Measurements from ENCODE around the gene TBL1X.
A peak's percentile ranks its signal among the peaks of the same experiment; 100 is the strongest.

TBL1X gene

GRCh38 chrX:9595174-9595573 is 130.3 kb downstream of the TBL1X start:
- DNase-seq, result no peak

DNA sequence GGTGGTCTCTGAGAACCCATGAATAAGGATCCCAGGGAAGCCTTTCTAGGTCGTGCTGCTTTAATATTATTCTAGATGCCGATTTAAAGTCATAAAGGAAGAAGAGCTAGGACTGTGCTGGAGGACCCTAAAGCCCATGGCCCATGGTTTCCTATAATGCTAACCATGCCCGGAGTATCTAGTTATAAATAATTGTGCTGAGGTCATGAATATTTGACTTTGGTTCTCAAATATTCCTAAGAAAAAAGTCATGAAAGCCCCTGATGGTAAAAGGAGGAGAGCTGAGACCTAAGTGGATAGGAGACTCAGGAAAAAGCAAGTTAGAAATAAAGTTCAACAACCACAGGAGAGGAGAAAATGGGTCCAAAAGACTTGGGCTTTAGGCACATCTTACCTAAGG is 132.0 kb downstream of the TBL1X start:
- no peak for DNase-seq

- DNase-seq, result no peak
These were observed 132.6 kb downstream of the TBL1X start for GRCh38 chrX:9597361-9598035.

DNA sequence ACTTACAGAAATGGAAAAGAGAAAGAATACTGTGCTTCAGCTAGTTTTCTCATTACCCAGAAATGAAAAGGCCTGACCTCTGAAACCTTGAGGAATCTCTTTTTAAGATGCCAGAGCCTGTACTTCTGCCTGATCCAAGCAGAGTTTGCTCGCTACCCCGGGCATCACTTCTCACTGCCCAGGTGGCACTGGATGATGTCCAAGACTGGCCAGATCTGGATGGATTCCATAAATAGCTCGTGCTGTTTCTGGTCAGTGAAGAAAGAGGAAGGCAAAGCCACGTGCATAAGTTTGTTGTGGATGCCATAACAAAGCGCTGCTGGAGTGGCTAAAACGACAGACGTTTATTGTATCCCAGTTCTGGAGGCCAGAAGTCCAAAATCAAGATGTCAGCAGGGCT is 133.5 kb downstream of the TBL1X start:
- no peak for DNase-seq

DNA sequence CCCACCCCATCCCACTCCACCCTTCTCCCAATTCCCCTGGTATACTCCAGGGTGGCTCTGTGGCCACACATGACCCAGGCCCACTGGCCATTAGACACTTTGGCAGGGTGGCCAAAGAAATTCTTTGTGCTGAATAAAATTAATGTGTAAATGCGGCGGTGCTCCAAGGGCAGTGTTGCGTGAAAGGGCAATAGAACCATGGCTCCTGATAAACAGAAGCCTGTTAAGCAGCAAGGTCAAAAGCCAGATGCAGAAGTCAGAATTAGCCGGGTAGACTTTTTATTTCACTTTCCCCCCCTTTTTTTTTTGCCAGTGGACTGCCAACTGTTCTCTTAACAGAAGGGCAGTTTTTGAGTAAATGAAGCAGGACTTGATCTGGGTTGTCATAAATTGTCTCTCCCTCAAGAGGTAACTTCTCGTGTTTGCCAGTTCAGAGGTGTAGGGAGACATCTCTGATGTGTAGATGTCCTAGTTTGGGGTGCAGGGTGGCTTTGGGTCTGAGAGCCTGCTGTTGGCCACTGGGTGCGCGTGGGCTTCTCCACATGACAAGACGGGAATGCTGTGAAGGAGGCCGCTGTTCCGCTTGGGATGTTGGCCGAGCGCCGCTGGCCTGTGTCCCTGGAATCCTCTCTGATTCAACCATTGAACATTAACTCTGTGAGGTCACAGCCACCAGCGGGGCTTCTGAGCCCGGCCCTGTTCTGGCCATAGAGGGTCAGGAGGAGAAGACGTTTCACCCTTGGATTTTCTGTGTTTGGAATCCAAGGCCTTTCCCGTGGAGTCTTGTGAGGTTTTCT is 139.5 kb downstream of the TBL1X start:
- no peak for DNase-seq

DNA sequence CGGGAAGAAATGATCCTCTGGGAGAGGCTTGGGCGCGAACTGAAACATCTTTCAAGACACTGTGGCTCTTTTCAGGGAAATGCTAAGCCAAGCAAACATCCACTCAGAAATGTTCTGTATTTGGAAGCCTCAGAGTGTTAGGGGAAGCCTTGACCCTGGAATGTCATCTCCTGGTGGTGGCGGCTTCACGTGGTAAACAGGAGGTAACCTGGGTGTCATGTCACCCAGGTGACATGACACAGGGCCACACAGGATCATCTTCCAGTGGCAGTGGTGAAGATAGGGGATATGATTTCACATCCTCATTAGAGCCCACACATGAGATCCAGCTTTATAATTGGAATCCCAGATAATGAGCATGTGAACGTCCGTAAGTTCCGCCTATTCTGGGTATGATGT is 140.0 kb downstream of the TBL1X start:
- no peak for DNase-seq

- DNase-seq, result no peak
These were observed 140.6 kb downstream of the TBL1X start for GRCh38 chrX:9605484-9605883.

GRCh38 chrX:9606971-9607370 is 142.1 kb downstream of the TBL1X start:
- no peak for DNase-seq

GRCh38 chrX:9609499-9609898 is 144.6 kb downstream of the TBL1X start:
- peak; percentile 20 for DNase-seq

DNA sequence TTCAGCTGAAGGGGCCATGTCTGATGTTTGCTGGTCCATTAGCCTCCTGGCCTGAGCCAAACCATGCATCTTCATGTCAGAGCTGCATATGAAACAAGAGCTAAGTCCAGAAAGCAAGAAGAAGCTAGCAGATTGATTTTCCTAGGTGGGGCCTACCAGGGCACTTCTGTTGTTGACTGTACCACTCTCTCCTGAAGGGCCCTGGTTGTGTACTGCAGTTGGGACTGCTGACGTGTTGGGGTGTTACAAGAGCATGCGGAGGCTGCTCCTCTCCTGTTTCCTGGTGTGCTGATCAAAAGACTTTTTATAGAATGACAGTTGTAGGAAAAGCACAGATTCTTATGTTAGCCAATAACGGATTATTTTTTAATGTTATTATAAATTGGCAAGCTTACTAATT is 145.1 kb downstream of the TBL1X start:
- DNase-seq, result no peak

DNA sequence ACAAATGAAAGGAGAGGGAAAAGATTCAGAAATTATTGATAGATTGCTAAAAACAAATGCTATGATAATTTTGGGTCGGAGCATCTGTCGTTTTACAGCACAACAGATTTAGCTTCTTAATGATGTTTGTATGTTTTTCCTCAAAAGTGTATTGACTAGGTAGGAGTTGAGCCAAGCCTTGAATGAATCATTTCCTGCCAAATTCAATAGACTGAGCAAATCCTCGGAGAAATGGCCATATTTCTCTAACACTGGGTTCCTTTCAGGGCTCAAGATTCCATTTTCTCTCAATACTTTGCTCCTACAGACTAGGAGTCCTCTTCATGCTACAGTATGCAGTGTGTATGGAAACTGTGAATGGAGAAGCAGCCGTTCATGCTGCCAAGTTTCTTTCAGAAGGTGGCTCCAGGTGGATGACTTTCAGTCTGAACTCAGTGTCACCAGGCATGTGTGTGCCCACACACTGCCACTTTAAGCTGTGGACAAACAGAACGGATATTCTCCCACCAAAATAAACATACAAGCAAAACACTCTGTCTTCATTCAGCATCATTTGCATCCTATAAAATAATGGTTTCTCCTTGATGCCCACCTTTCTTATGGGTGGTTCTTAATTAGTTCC is 146.0 kb downstream of the TBL1X start:
- peak; percentile 20 for DNase-seq

DNA sequence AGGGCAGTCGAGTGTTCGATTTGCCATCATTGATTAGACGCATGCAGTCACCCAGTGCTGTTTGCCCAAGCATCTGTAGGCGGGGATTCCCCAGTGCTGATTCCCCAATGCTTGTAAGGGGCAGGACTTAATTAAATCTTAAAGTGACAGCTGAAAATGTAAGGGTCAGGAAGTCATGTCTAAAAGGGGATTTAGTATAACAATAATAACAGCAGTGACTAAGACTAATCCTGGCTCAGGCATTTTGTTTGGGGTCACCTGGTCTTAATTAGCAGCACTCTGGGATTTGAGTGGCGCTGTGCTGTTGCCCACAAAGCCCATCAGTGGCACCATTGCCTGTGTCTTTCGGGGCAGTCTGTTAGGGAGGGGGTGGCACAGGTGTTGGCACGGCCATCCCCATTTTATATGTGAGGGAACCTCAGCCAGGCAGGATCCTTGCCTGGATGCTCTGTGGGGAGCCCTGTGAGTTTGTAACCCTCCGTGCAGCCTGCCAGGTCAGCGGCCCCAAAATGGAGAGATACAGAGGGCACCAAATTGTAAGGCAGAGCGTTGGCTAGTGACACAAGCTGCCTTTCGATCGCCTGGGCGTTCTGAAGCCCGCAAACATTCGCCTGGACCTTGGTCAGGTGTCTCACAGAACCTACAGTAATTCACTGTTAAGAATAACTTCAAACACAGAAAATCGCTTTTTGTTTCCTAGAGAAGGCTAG is 146.7 kb downstream of the TBL1X start:
- peak; percentile 58 for DNase-seq

GRCh38 chrX:9612146-9612505 is 147.3 kb downstream of the TBL1X start:
- DNase-seq, result peak; percentile 35

GRCh38 chrX:9614016-9614415 is 149.2 kb downstream of the TBL1X start:
- DNase-seq, result no peak

DNA sequence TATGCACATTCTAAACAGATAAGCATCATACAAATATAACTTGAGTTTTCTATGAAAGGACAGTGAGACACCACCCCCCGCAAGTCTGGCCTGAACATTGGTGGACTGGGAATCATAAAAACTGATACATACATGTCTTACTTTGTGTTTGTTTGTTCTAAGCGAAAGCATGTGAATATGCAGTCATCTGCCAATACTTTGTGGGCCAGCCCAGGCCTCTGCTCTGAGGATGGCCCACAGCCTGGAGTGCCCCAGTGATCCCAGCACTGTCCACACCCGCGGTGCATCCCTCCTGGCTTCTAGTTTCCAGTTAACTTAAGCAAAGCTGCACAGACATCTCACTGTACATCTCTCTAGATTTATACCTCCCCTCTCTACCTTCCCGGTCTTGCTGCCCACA is 154.3 kb downstream of the TBL1X start:
- no peak for DNase-seq

- DNase-seq, result no peak
These were observed 154.7 kb downstream of the TBL1X start for GRCh38 chrX:9619581-9619980.

DNA sequence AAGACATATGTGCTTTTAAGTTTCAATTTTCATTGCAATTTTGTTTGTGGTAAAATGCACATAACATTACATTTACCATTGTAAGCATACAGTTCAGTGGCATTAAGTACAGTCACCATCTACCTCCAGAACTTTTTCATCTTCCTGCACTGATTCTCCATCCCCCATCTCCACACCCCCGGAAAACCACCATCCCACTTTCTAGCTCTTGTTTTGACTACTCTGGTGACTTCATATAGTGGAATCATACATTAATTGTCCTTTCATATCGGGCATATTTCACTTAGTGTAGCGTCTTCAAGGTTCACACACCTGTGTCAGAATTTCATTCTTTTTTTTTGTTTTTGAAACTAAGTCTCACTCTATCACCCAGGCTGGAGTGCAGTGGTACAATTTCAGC is 157.3 kb downstream of the TBL1X start:
- no peak for DNase-seq

GRCh38 chrX:9626379-9626778 is 161.5 kb downstream of the TBL1X start:
- peak; percentile 47 for DNase-seq

DNA sequence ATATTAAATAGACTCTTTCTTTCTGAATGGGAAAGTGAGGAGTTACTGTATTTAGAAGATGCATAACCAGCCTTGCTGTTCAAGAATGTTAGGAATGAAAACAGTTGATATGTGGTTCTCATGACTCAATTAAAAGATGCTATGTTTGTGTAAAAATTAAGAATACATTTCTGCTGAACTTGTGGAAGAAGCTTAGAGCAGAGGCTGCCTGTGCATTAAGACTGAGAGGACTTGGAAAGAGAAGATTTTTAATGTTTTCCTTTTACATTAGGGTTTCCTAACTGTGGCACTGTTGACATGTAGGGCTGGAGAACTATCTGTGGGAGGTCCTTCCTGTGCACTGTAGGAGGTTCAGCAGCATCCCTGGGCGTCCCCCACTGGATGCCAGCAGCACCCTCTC is 163.1 kb downstream of the TBL1X start:
- no peak for DNase-seq

- DNase-seq, result no peak
These were observed 164.1 kb downstream of the TBL1X start for GRCh38 chrX:9628779-9629493.

DNA sequence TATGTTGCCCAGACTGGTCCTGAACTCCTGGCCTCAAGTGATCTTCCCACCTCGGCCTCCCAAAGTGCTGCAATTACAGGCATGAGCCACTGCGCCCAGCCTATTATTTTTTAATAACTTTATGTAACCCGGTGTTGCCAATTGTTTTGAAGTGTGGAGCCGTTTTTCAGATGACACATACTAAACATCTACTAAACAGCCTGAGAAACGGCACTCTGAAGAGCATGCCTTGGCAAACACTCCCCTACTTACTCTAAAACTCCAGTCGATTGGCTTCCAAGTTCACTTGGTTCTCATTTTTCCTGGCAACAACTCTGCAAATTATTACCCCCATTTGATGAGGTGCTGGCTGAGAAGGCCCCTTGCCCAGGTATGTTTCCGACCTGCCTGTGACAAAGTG is 169.7 kb downstream of the TBL1X start:
- DNase-seq, result no peak

DNA sequence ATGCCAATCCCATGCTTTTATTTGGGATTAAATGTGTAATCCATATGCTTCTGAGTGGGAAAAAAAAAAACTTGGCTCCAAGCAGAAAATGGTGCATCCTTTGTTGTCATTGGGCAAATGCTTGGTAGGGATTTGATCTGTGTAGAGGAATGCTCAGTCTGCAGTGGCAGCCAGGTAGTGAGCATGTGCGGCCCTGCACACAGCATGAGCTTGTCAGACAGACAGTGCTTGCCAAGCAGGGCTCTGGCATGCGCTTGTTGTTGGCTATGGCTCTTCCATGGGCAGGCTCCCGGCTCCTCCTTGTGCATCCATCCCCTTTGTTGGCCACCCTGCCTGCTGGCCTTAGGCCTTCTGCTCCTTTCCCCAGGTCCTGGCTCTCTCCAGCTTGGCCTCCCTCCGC is 170.5 kb downstream of the TBL1X start:
- DNase-seq, result no peak

DNA sequence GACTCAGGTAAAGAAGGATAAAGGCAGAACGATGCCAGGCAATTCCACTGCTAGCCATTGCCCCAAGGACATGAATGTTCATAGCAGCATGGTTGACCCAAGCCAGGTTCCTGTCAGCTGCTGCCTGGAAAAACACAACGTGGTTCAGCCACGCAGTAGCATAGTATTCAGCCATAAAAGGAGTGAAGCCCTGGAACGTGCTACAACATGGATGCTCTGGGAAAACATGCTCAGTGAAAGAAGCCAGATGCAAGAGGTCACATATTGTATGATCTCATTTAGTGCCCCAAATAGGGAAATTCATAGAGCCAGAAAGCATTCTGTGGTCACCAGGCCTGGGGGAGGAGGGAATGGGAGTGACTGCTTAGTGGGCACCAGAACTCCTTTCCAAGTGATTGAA is 170.9 kb downstream of the TBL1X start:
- DNase-seq, result no peak

Data from NCI-H1105 treated with DMSO at 0.1 percent for 48 hours (cell line).